HG02623 (cell line): ENCODE measurements around the gene PRKCA.
"Not testable (repeated sequence)": the region's sequence is repeated elsewhere in the genome, so short reads cannot be mapped to it uniquely, and the experiment has no call there.

Experiments
- ATAC-seq: cut with Tn5 transposase; IDR thresholded peaks from one replicate; pipeline ENCODE4 v1.9.1; 2021; ENCODE audit warnings: moderate library complexity; ENCODE audit not compliant: unreplicated experiment

PRKCA gene

GRCh38 chr17:66725438-66725837 lies 423.0 kb downstream of the PRKCA start:
- not testable (repeated sequence) for ATAC-seq

GRCh38 chr17:66725956-66726355 lies 423.5 kb downstream of the PRKCA start:
- ATAC-seq = no peak

GRCh38 chr17:66726371-66726770 lies 424.0 kb downstream of the PRKCA start:
- no peak for ATAC-seq

GRCh38 chr17:66726846-66727245 lies 424.4 kb downstream of the PRKCA start:
- ATAC-seq = no peak

GRCh38 chr17:66727634-66728570 lies 425.5 kb downstream of the PRKCA start:
- ATAC-seq = peak; percentile 70

- no peak for ATAC-seq
These were observed 428.1 kb downstream of the PRKCA start for GRCh38 chr17:66730461-66730923.

- no peak for ATAC-seq
These were observed 431.3 kb downstream of the PRKCA start for GRCh38 chr17:66733759-66734158.

- no peak for ATAC-seq
These were observed 432.0 kb downstream of the PRKCA start for GRCh38 chr17:66734186-66734943.

GRCh38 chr17:66737524-66737923 lies 435.1 kb downstream of the PRKCA start:
- no peak for ATAC-seq

- ATAC-seq = no peak
These were observed 435.9 kb downstream of the PRKCA start for GRCh38 chr17:66738301-66738700.

- ATAC-seq = no peak
These were observed 437.1 kb downstream of the PRKCA start for GRCh38 chr17:66739553-66739952.

GRCh38 chr17:66740226-66740625 lies 437.8 kb downstream of the PRKCA start:
- ATAC-seq = no peak

- ATAC-seq = no peak
These were observed 441.1 kb downstream of the PRKCA start for GRCh38 chr17:66743511-66743910.

GRCh38 chr17:66746736-66747135 lies 444.3 kb downstream of the PRKCA start:
- ATAC-seq = no peak

GRCh38 chr17:66747578-66748275 lies 445.3 kb downstream of the PRKCA start:
- ATAC-seq = no peak

GRCh38 chr17:66748578-66748977 lies 446.2 kb downstream of the PRKCA start:
- no peak for ATAC-seq

- no peak for ATAC-seq
These were observed 446.9 kb downstream of the PRKCA start for GRCh38 chr17:66749217-66749832.

- no peak for ATAC-seq
These were observed 447.7 kb downstream of the PRKCA start for GRCh38 chr17:66750116-66750515.

GRCh38 chr17:66750781-66751543 lies 448.5 kb downstream of the PRKCA start:
- ATAC-seq = no peak

- ATAC-seq = no peak
These were observed 449.4 kb downstream of the PRKCA start for GRCh38 chr17:66751771-66752170.
